Measurements from ENCODE around the gene PTPRZ1.

PTPRZ1 gene

DNA sequence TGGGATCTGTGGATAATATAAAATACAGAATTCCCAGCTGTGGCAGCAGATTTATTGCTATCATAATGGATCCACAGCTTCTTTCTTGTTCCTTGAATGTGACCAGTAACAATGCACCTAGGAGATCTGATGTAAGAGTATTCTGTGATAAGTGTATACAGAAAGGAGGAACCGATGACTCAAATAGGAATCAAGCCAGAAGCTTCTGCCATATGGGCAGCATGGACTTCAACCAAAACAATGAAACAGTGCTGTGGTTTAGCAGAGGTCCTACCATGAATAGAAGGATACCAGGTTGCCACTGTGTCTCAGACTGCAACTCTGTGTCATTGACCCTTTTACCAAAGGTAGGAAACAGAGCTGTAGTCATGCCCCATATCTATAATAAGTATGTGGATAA is 81.8 kb downstream of the PTPRZ1 start:
- no peak for DNase-seq (ENCODE audit: low spot score)

DNA sequence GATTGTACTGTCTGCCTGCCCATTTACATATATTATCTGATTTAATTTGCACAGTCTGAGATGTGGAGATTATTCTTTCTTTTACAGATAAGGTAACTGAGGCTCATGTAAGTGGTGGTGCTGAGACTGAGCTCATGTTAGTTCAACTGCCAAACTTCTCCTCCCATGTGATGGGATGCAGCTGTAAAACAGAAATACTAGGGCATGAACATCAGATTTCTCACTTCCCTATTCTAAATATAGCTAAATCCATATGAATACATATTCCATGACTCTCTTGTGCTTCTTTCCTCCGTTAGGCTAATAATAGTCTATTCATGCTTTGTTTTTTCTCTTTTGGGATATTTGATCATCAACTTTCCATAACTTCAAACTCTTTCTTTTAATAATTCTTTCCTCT is 84.7 kb downstream of the PTPRZ1 start:
- no peak for DNase-seq (ENCODE audit: low spot score)

DNA sequence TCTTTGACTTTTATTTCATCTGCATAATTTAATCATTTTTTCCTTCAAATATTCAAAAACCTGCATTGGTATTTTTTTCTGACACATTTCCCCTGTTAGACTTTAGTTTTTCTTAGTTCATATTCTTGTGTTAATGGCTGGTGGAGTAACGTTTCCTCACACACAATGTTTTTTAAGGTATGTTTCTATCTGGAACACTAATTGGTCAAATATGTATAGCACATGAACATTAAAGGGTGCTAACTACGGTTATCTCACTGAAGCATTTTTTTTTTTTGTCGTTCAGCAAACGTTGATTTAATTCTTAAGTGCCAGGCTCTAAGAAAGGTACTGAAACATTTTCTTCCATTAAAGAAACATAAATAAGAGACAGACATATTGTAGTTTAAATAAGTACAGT is 87.7 kb downstream of the PTPRZ1 start:
- no peak for DNase-seq (ENCODE audit: low spot score)

DNA sequence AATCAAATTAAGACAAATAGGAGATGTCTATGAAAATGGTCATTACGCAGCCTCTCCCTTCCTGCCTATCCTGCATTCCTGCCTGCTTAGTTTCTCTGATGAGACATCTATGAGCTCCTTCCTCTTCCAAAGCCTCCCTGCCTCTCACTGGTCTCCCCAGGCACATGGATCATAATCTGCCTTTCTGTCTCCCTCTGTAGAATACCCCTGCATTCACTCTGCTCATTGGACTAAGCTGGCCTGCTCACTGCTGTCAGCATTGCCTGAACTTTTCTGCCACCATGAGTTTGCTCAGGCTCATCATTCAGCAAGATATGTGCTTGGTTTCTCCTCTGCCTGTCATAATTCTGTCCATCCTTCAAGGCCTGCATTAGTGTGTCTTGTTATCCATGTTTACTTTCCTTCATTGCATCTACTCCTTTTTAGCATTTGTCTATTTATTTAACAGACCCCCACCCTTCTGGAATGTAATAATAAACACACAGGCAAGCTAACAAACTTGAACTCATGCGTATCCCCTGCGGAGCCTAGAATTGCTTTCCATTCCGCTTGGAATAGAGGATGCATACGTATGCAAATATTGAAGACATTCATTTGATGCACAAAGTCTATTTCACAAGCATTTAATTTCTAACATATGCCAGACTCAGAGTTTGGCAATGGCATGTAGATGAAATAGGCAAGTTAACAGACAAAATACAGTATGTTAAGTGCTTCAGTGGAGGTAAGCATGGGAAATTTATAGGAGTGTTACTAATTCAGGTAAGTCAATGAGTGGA is 88.3 kb downstream of the PTPRZ1 start:
- DNase-seq (ENCODE audit: low spot score), result peak; percentile 37

DNA sequence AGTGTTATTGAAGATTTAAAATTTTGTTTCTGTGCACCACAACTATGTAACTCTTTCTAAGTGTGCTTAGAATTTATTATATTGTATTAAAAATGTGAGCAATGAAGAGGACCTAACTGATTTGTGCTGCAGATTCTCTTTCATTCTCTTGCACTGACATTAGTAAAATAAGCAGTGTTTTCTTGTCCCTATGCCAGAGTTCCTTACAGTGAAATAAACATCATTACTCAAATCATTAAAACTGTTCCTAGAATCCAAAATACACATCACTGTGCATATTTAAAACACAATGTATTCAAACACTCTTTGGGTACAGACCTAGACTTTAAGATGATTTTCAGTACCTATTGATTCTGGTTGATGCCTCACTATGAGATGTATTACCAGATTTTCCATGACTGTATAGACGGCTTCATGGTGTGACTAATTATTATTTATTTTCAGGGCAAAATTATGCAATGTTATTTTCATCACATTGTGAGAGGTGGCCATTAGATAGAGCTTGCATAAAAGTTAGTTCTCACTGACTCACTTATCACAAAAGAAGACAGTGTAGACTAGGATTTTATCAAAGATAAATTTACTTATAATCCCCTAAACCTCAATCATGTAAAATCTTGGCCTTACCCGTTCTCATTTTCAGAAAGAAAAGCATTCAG is 93.4 kb downstream of the PTPRZ1 start:
- DNase-seq (ENCODE audit: low spot score), result no peak

DNA sequence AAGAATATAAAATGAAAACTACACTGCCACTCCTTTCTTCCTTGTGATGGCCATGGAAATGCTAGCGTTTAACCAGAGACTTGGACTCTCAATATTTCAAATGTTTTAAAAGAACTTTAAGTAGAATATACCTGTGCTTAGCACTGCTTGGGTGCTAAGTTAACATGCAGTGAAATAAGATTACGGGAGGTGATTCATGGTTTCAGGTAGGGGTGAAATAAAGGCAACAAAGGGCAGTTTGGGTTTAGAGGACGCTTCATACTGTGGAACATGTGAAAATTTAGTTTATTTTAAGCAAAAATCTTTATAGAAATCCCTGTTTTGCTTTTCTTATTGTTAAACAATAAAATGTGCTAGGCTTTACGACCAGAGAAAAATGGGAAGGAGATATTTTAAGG is 94.0 kb downstream of the PTPRZ1 start:
- no peak for DNase-seq (ENCODE audit: low spot score)

DNA sequence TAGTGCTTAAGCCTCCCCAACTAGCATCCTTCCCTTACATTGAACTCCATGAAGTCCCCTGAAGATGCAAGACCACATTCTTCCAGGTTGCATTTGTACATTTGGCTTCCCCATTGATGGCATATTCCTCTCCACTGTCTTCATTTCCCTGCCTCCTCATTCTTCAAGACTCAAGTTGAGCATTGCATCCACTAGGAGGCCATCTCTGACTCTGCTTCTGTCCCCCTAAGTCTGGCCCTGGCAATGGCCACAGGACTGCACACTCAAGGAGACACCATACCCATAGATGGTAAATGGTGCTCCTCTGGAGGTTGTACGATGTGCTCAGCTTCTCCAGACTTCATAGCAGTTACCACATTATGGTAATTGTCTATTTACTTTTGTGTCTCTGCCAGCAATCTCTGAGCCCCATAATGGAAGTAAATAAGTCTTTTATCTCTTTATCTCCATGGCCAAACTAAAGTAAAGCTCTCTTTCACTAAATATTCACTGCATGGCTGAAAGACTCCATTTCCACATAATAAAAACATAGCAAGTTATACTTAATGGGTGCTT is 112.6 kb downstream of the PTPRZ1 start:
- no peak for DNase-seq (ENCODE audit: low spot score)

DNA sequence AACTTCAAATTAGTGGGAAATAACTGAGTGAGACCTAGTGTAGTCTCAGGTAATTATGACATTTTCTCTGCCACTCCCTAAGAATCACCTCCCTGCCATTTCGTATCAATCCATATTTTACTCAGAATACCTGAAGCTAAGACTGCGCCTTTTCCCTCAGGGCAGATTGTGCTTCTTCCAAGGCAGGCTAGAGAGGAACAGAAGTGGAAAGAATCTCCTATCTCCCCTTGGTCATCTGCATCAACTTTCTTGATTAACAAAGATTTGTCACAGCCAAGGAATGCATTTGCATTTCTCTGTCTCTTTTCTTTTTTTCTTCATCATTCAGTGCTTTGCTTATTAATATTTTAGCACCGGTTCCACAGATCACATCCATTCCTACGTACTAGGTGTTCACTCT is 119.1 kb downstream of the PTPRZ1 start:
- DNase-seq (ENCODE audit: low spot score), result no peak

DNA sequence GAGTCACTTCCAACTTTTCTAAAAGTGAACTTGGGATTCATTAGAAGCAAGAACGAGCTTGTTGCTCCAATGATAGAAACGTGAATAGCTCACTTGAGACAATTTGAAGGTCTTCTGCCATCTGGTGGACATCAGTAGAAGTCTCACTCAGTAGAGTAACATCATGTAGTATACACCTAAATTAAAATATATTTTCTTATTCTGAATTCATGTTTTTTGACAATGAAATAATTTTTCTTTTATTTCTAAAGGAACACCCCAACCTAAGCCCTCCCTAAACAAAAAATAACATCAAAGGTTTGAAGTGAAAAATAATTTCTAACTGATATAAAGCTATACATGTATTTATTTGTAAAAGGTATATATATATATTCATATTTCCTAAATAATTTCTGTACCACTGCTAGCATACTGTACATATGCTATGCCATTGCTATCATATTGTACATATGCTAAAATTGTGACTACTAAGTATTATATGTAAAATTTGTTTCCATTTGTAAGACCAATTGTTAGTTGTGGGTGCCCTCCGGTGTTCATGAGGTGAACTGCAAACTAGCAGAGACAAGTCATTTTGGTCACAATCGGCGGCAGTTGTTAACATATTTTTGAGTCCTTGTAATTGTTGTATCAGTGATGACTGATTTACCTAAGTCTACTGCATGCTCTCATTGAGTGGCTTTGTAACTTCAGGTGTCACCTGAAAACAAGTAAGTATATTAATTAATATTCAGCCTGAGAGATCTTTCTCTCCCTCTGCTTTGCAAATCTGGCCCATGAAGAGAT is 121.9 kb downstream of the PTPRZ1 start:
- peak; percentile 86 for DNase-seq (ENCODE audit: low spot score)

DNA sequence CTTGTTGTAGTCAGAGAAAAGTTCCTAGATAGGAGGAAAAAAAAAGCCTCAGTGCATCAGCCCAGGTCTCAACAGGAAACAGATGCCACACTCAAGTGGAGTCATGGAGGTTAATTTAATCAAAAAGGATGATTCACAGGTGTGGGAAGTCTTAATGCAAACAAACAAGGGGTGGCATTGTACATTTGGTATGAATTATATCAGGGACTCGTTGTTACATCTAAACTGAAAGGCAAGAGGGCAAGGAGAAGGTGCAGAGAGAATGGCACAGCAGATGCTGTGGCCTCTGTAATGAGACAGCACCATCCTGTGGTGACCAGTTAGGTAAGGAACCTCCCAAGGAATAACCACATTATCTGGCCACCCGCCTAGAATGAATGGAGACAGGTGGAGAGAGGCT is 133.7 kb downstream of the PTPRZ1 start:
- DNase-seq (ENCODE audit: low spot score), result no peak

DNA sequence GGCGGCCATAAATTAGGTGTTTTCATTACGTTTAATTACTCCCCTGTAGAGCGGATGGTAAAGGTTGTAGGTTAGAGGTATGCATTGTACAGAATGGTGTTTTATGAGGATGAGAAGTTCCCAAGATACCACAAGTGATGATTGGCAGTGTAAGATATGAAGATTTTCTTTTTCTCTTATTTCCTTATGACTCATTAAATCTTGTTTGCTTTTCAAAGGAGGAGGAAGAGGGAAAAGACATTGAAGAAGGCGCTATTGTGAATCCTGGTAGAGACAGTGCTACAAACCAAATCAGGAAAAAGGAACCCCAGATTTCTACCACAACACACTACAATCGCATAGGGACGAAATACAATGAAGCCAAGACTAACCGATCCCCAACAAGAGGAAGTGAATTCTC is 137.2 kb downstream of the PTPRZ1 start:
- no peak for DNase-seq (ENCODE audit: low spot score)

DNA sequence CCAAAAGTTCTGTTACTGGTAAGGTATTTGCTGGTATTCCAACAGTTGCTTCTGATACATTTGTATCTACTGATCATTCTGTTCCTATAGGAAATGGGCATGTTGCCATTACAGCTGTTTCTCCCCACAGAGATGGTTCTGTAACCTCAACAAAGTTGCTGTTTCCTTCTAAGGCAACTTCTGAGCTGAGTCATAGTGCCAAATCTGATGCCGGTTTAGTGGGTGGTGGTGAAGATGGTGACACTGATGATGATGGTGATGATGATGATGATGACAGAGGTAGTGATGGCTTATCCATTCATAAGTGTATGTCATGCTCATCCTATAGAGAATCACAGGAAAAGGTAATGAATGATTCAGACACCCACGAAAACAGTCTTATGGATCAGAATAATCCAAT is 140.1 kb downstream of the PTPRZ1 start:
- DNase-seq (ENCODE audit: low spot score), result no peak

DNA sequence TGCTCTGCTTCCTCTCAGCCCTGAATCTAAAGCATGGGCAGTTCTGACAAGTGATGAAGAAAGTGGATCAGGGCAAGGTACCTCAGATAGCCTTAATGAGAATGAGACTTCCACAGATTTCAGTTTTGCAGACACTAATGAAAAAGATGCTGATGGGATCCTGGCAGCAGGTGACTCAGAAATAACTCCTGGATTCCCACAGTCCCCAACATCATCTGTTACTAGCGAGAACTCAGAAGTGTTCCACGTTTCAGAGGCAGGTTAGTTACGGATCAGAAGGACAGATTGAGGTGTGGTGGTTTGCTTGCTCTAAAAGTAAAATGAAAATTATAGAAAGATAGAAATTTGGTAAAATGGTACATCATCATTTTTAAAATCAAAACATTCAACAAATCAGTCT is 140.7 kb downstream of the PTPRZ1 start:
- no peak for DNase-seq (ENCODE audit: low spot score)

DNA sequence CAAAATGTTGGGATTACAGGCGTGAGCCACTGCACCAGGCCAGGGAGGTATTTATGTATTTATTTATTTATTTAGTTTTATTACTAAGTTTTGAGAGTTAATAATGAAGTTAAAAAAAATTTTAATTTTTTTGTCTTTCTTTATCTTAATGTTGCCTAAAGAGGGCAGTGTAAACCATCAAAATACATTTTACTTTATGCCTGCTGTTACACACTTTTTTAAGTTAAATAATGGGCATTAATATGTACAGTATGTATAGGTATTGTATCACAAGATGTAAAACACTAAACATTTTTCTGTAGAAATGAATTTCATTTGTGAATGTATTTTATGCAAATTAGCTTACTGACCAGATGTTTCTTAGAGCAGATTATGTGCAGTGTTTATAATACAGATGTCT is 141.7 kb downstream of the PTPRZ1 start:
- DNase-seq (ENCODE audit: low spot score), result no peak

DNA sequence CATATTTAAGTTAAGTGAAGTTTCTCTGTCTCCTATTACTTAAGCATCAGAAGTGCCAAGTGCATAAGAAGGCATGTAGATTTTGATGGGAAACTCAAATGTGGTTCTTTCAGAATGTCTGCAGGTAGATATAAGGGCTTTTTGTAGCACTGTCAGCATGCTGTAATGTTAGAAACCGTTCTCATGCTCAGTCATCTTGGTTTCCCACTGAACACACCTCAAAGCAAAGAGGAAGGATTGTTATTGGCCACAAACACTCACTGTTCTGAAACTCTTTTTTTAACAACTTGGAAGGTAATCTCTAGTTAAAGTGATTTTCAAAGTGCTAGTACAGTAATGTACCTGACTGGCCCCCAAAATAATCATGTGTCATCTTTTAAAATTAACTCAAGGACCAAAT is 145.1 kb downstream of the PTPRZ1 start:
- DNase-seq (ENCODE audit: low spot score), result no peak

DNA sequence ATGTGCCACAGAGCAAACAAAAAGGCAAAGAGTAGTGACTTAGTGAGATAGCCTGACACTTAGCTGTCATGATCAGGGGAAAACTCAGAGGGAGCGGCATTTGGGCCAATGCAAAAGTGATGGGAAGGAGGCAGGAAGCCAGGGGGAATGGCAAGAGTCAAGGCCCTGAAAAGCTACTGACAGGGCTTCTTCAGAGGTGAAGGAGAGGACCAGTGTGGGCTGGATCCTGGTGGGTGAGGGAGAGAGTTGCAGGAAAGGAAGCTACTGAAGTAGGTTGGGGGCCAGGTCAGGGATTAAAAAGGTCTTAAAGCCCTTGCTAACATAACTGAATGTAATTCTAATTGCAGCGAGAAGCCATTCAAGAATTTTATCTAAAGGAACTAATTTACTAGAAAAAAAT is 154.1 kb downstream of the PTPRZ1 start:
- no peak for DNase-seq (ENCODE audit: low spot score)

DNA sequence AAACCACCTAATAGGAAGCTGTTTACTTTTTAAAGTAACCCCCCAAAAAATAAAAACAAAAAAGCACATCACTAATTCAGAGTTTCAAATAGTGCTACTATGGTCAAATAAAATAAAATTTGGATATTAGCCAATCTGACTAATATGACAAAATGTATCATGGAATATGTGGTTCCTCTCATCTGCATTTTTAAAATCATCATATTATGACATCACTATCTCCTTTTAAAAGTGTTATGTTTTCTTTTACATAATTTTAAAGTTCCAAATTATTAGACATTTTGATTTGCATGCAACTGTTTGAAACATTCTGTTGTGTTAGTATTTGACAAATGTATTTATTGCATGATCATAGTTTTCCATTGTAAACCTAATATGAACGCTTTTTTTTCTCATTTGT is 160.7 kb downstream of the PTPRZ1 start:
- no peak for DNase-seq (ENCODE audit: low spot score)

DNA sequence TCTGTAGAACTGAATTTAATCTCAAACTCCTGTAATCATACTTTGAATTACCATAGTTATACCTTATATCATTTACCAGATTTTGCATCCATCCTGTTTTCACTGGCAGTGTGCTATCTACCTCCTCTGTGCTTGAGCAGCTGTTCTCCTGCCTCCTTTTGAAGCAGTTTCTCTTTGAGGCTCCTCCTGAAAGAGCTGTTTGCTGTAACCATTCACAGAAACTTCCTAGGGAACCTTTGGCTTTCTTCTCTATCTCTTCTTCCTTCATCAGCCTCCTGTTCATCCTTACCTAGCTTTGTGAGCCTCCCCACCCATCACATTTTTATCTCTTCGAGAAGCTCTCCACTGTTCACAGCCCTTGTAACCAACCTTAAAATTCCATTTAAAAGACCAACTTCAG is 162.9 kb downstream of the PTPRZ1 start:
- DNase-seq (ENCODE audit: low spot score), result no peak

DNA sequence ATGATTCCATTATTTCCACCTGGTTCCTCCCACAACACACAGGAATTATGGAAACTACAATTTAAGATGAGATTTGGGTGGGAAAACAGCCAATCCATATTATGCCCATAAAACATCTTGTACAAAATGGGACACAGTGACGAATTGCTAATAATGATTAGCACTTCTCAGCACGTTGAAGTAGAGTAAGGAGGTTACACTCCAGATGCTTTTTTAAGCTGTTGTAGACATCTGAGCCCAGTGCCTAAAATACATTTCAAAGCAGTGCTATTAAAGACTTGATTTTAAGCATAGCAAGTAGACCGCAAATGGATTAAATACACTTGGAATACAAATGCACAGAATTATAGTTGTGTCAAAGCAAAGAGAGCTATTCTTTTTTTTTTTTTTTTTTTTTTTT is 165.2 kb downstream of the PTPRZ1 start:
- DNase-seq (ENCODE audit: low spot score), result no peak

DNA sequence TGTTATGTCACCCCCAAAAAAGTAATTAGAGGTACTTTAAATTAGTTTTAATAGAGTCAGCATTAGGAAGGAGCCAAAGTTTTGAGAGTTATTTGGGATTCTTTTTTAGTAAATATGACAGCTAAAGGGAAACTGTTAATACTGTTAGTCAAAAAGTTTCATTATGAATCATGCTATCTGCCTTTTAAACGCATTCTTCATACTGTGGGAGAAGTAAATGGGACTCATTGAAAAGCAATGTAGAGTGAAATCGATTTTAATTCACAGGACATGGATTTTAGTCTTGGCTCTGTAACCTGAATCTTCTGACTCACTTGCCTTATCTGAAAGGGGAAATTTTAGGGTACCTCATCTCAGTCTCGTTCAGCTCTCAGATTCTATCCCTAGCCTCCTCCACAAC is 165.9 kb downstream of the PTPRZ1 start:
- DNase-seq (ENCODE audit: low spot score), result no peak

DNA sequence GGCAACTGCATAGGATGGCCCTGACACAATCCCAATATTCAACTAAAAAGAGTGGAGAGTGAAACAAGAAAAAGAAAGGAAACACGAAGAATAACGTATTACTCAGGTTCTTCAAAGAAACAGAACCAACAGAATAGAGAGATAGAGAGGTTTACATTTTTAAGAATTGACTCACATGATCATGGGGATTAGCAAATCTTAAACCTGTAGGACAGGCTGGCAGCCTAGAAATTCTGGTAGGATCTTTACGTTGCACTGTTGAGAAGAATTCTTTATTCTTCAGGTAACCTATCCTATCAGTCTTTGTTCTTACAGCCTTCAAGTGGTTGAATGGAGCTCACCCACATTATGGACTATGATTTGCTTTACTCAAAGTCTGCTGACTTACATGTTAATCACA is 167.2 kb downstream of the PTPRZ1 start:
- DNase-seq (ENCODE audit: low spot score), result no peak

DNA sequence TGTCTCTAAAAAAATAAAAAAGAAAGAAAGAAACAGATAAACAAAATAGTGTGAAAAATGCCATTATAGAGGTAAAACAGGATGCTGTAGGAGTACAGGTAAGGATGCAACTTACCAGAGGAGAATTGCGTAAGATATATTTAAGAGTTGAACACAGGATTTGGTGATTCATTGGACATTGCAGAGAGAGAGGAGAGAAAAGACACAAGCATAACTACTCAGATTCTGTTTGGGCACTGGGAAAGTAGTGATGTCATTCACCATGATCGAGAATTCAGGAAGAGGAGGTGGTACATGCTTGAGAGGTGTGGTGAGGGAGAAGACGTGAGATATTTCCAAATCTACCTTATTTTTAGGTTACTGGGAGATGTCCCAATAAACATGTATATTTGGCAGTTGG is 173.4 kb downstream of the PTPRZ1 start:
- no peak for DNase-seq (ENCODE audit: low spot score)

DNA sequence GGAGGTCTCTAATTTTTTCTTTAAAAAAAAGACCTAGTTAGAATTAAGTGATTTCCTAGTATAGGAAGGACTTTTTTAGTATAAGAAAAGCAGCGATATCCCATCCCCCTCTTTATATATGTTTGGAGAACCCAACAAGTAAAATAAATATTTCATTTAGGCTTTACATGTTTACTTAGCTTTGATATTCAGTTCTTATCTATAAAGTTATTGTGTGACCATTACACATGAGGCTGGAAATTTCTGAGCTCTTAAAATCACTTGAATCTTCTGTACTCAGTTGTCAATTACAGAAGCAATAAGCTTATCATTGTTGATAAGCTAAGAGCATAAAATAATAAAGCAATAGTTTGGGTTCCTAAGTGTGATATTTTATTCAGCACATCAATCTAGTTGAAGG is 181.4 kb downstream of the PTPRZ1 start:
- DNase-seq (ENCODE audit: low spot score), result no peak
